GM12878 (cell line): ENCODE data around the gene GCKR. TPM values are rescaled to one million over a fixed set of nuclear protein-coding genes. Genes with fewer than 3 reads are reported as not detected.

Source experiments
- ATAC-seq: fragments of 200-7000 bp; cut with Tn5 transposase; 3 replicates; pipeline ENCODE4 v1.9.1; 2020; ENCODE audit warnings: mild to moderate bottlenecking, moderate library complexity
- BruUV-seq: library from RNA; stranded (reverse); fragments of 400-500 nt; replicated peaks from 2 replicates; lab custom pipeline; 2021; lab: Mats Ljungman, UMichigan
- CTCF ChIA-PET: fragments of 300-600 bp; sonication (Branson Sonifier 250); formaldehyde crosslinking; extraction: SDS; loops from one replicate; lab custom pipeline; 2021; ENCODE audit warnings: inconsistent platforms; lab: Yijun Ruan, JAX
- POLR2A ChIA-PET: fragments of 350-600 bp; formaldehyde crosslinking; extraction: SDS; loops from one replicate; lab custom pipeline; 2021; ENCODE audit warnings: inconsistent platforms; lab: Charles Lee
- RAD21 ChIA-PET: fragments of 300-600 bp; sonication (Branson Sonifier 250); formaldehyde crosslinking; loops from one replicate; lab custom pipeline; 2023; ENCODE audit warnings: antibody characterized with exemption; ENCODE audit not compliant: unreplicated experiment; lab: Charles Lee
- SMC1A ChIA-PET: fragments of 300-600 bp; sonication (Branson Sonifier 250); formaldehyde crosslinking; loops from one replicate; lab custom pipeline; 2023; ENCODE audit not compliant: unreplicated experiment, uncharacterized antibody; lab: Charles Lee
- DNase-seq: peaks from one replicate; pipeline ENCODE4 v3.0.0-alpha.2; 2011; ENCODE audit warnings: low read depth, low spot score
- FAIRE-seq: peaks from 3 replicates; lab custom pipeline; 2011; peaks lifted over from hg19 to GRCh38; lab: Jason Lieb, UNC
- H2AFZ ChIP-seq: 2 replicates; pipeline ENCODE4 v1.6.0; 2011; ENCODE audit warnings: low read depth, low read length, control low read depth; ENCODE audit not compliant: control insufficient read depth
- H3K27ac ChIP-seq: 2 replicates; pipeline ENCODE4 v1.5.1; 2011; ENCODE audit warnings: control low read depth; ENCODE audit not compliant: control insufficient read depth, insufficient read depth
- H3K27me3 ChIP-seq, 2 experiments: replicated peaks in 1 of 2; 2 replicates each; pipeline versions ENCODE4 v1.6.0 to v1.6.1; 2011; ENCODE audit warnings: low read length in 1 of 2; ENCODE audit not compliant: control insufficient read depth in 2 of 2, insufficient read depth in 2 of 2
- H3K36me3 ChIP-seq, 2 experiments: 2 replicates each; pipeline ENCODE4 v1.5.1; 2011; ENCODE audit warnings: low read length in 1 of 2; ENCODE audit not compliant: control insufficient read depth in 2 of 2, insufficient read depth in 2 of 2
- H3K4me1 ChIP-seq: 2 replicates; pipeline ENCODE4 v1.6.1; 2011; ENCODE audit warnings: mild to moderate bottlenecking, low read length, moderate library complexity, mixed read lengths; ENCODE audit not compliant: control insufficient read depth, insufficient read depth
- H3K4me2 ChIP-seq: 2 replicates; pipeline ENCODE4 v1.6.0; 2011; ENCODE audit warnings: control low read depth; ENCODE audit not compliant: control insufficient read depth, insufficient read depth
- H3K4me3 ChIP-seq: fragments of 200-600 bp; sonication (generic); 2 replicates; pipeline ENCODE4 v1.5.1; 2016
- H3K79me2 ChIP-seq: 2 replicates; pipeline ENCODE4 v1.6.0; 2011; ENCODE audit warnings: low read length; ENCODE audit not compliant: control insufficient read depth, insufficient read depth
- H3K9ac ChIP-seq: 2 replicates; pipeline ENCODE4 v1.8.0; 2011; ENCODE audit warnings: low read length, control low read depth, mixed read lengths; ENCODE audit not compliant: control insufficient read depth, insufficient read depth
- H3K9me3 ChIP-seq: replicated peaks from 3 replicates; pipeline ENCODE4 v1.5.1; 2011; ENCODE audit warnings: mild to moderate bottlenecking, low read length; ENCODE audit not compliant: control insufficient read depth, insufficient read depth
- H4K20me1 ChIP-seq: 2 replicates; pipeline ENCODE4 v1.6.0; 2011; ENCODE audit not compliant: control insufficient read depth, insufficient read depth
- CEBPZ ChIP-seq: fragments of 150-350 bp; IDR thresholded peaks from 2 replicates; pipeline ENCODE4 v1.6.1; 2016; ENCODE audit warnings: low read depth, low read length
- E2F4 ChIP-seq: IDR thresholded peaks from 2 replicates; pipeline ENCODE4 v1.6.1; 2012; ENCODE audit warnings: low read depth, low read length, improper control_type of control experiment
- EED ChIP-seq: sonication (generic); IDR thresholded peaks from 2 replicates; pipeline ENCODE4 v1.6.1; 2016; ENCODE audit warnings: antibody characterized with exemption, low read depth
- HDAC6 ChIP-seq: fragments of 200-600 bp; sonication (generic); IDR thresholded peaks from one replicate; pipeline ENCODE4 v1.8.0; 2017; ENCODE audit warnings: antibody characterized with exemption; ENCODE audit not compliant: unreplicated experiment
- KDM1A ChIP-seq: fragments of 200-600 bp; sonication (generic); IDR thresholded peaks from 2 replicates; pipeline ENCODE4 v1.6.1; 2016; ENCODE audit warnings: borderline replicate concordance
- MAX ChIP-seq: IDR thresholded peaks from 2 replicates; pipeline ENCODE4 v1.6.1; 2012; ENCODE audit warnings: low read depth, low read length, improper control_type of control experiment
- MTA2 ChIP-seq: fragments of 450-650 bp; IDR thresholded peaks from 2 replicates; pipeline ENCODE4 v1.6.1; 2016; ENCODE audit warnings: low read depth, mild to moderate bottlenecking, moderate library complexity
- MXI1 ChIP-seq: fragments of 150-350 bp; IDR thresholded peaks from 2 replicates; pipeline ENCODE4 v1.6.1; 2011; ENCODE audit warnings: low read depth, mild to moderate bottlenecking, inconsistent platforms, low read length, improper control_type of control experiment
- PKNOX1 ChIP-seq: fragments of 450-650 bp; IDR thresholded peaks from 2 replicates; pipeline ENCODE4 v1.6.1; 2016; ENCODE audit warnings: mild to moderate bottlenecking
- RBBP5 ChIP-seq: fragments of 200-600 bp; sonication (generic); conservative IDR thresholded peaks from 2 replicates; pipeline ENCODE4 v1.6.1; 2016
- RUNX3 ChIP-seq: IDR thresholded peaks from 2 replicates; pipeline ENCODE4 v1.6.1; 2012; ENCODE audit warnings: low read length, inconsistent platforms
- TAF1 ChIP-seq: IDR thresholded peaks from 2 replicates; pipeline ENCODE4 v1.6.1; 2011; ENCODE audit warnings: mild to moderate bottlenecking, low read depth, low read length, borderline replicate concordance
- YBX1 ChIP-seq: fragments of 450-650 bp; IDR thresholded peaks from 2 replicates; pipeline ENCODE4 v1.6.1; 2016; ENCODE audit warnings: antibody characterized with exemption
- WGBS: methylation state at CpG from one replicate; pipeline ENCODE4 v1.1.6; 2016; ENCODE audit warnings: low lambda C conversion rate; ENCODE audit not compliant: insufficient replicate concordance, insufficient coverage; ENCODE audit errors: missing lambda C conversion rate; 5-methylcytosine and 5-hydroxymethylcytosine counted together
- in situ Hi-C: fragments of 300-500 bp; cut with MboI; formaldehyde crosslinking; loops from 9 replicates; pipeline ENCODE4 v1.14.3; 2018; ENCODE audit warnings: mixed read lengths
- intact Hi-C: fragments of 100-400 bp; cut with micrococcal nuclease; formaldehyde crosslinking; loops from one replicate; pipeline ENCODE4 v1.14.2; 2022; ENCODE audit not compliant: unreplicated experiment
- polyA plus RNA-seq, 11 experiments: library from polyadenylated mRNA; depleted of rRNA in 4 of 11; unstranded in 6 of 11; stranded (reverse) in 5 of 11; fragments of >200 nt; fragmentation: Nextera tagmentation in 4 of 11; fragmentation: Illumina TruSeq in 1 of 11; extraction: Ambion mirVana in 4 of 11; extraction: Trizol in 1 of 11; gene quantifications; 1 replicate in 1 of 11; 2 replicates in 10 of 11; pipeline versions ENCODE4 v1.2.1 to v1.2.3, GENCODE V29; 2011 to 2016; ENCODE audit warnings: inconsistent platforms in 2 of 11, missing spikeins in 2 of 11, low read depth in 1 of 11
- total RNA-seq, 4 experiments: library from RNA; depleted of rRNA in 3 of 4; stranded (reverse); fragments of >200 nt in 3 of 4; fragmentation: Illumina TruSeq in 1 of 4; extraction: Trizol in 1 of 4; gene quantifications; 2 replicates each; pipeline versions ENCODE4 v1.2.1 to v1.2.3, GENCODE V29; 2013 to 2021

Gene GCKR
- total and polyA plus RNA-seq, 10 of the 15 experiments (the other 5 are each of a cell fraction or from before 2014, with no cell fraction given): not detected

- FAIRE-seq (no peak), ATAC-seq (no peak), DNase-seq (no peak)
- Histone ChIP-seq H3K4me2 (no peak overlapping the region), H3K4me3 (no peak overlapping the region), H3K27me3 (peaks cover 6 to 13% of the 10 kb centered on the region in 2 experiments; a peak in 3 of 4 replicates), H3K27ac (no peak overlapping the region), H4K20me1 (no peaks in the 10 kb centered on the region), H2AFZ (no peak overlapping the region), H3K9ac (no peak overlapping the region), H3K9me3 (no peaks in the 10 kb centered on the region), H3K36me3 (no peaks in the 10 kb centered on the region), H3K79me2 (no peaks in the 10 kb centered on the region)
- RAD21 ChIA-PET: no interaction called here
- intact Hi-C loops: no loop called here
- in situ Hi-C loops: no loop called here
- WGBS: 82% methylated on average over 13 of the region's 13 CpGs
- CTCF ChIA-PET: no interaction called here
- BruUV-seq: no TSS peak
- no peak for TF ChIP-seq RUNX3
- no peak for TF ChIP-seq KDM1A
- no peak for TF ChIP-seq TAF1
- TF ChIP-seq PKNOX1: no peak
- TF ChIP-seq CEBPZ: no peak
- no peak for TF ChIP-seq MTA2
- no peak for TF ChIP-seq HDAC6
- no peak for TF ChIP-seq EED
- no peak for TF ChIP-seq YBX1
- TF ChIP-seq MXI1: no peak
- TF ChIP-seq RBBP5: no peak
- no peak for TF ChIP-seq MAX
- TF ChIP-seq E2F4: no peak
- TF ChIP-seq, all 136 proteins: peak for 0
- peaks cover 3% of the 10 kb centered on the region; the same call in 1 of the 2 replicates for H3K4me1 ChIP-seq
- ChIA-PET SMC1A (no interaction called here), POLR2A (no interaction called here)
These were observed 2.7 kb upstream of the GCKR start for GRCh38 chr2:27493948-27494283.
